HepG2 (cell line): ENCODE results near the gene BICRAL. TPM values are rescaled to one million over a fixed set of nuclear protein-coding genes. Genes with fewer than 3 reads are reported as not detected.

Source experiments
- CREB1 ChIP-seq, 2 experiments: fragments of 450-650 bp in 1 of 2; IDR thresholded peaks; 2 replicates each; pipeline ENCODE4 v1.6.1; 2016 to 2017; ENCODE audit warnings: control low read depth in 1 of 2, mild to moderate bottlenecking in 1 of 2, missing compliant biosample characterization in 1 of 2, missing genetic modification characterization in 1 of 2
- FIP1L1 ChIP-seq: fragments of 200-400 bp; formaldehyde crosslinking; IDR thresholded peaks from 2 replicates; pipeline ENCODE4 v1.6.1; 2018; ENCODE audit warnings: low read depth, mild to moderate bottlenecking, low read length, moderate library complexity, borderline replicate concordance; ENCODE audit not compliant: insufficient read depth
- IKZF1 ChIP-seq: fragments of 450-650 bp; IDR thresholded peaks from 2 replicates; pipeline ENCODE4 v1.7.1; 2016
- MAZ ChIP-seq, 2 experiments: sonication (generic) in 1 of 2; formaldehyde crosslinking in 1 of 2; IDR thresholded peaks; 2 replicates each; pipeline versions ENCODE4 v1.5.0 to v1.6.1; 2012 to 2020; ENCODE audit warnings: low read depth in 2 of 2, mild to moderate bottlenecking in 2 of 2, borderline replicate concordance in 1 of 2, improper control_type of control experiment in 1 of 2, low read length in 1 of 2, missing genetic modification reagents in 1 of 2, moderate library complexity in 1 of 2
- MEF2D ChIP-seq: sonication (generic); formaldehyde crosslinking; IDR thresholded peaks from 2 replicates; pipeline ENCODE4 v1.5.1; 2020; ENCODE audit warnings: mild to moderate bottlenecking, missing genetic modification reagents
- NAIF1 ChIP-seq: sonication (generic); formaldehyde crosslinking; IDR thresholded peaks from 2 replicates; pipeline ENCODE4 v1.5.0; 2020; ENCODE audit warnings: mild to moderate bottlenecking, missing genetic modification reagents, borderline replicate concordance
- NFE2L1 ChIP-seq: sonication (generic); formaldehyde crosslinking; IDR thresholded peaks from 2 replicates; pipeline ENCODE4 v1.4.0; 2020; ENCODE audit warnings: missing genetic modification reagents, mild to moderate bottlenecking, borderline replicate concordance
- NFKB2 ChIP-seq: sonication (generic); formaldehyde crosslinking; IDR thresholded peaks from 2 replicates; pipeline ENCODE4 v1.4.0; 2020; ENCODE audit warnings: missing genetic modification reagents, borderline replicate concordance
- SSRP1 ChIP-seq: IDR thresholded peaks from 2 replicates; pipeline ENCODE4 v1.6.1; 2016; ENCODE audit warnings: control low read depth
- U2AF2 ChIP-seq: fragments of 200-400 bp; formaldehyde crosslinking; IDR thresholded peaks from 2 replicates; pipeline ENCODE4 v1.6.1; 2017; ENCODE audit warnings: low read depth, mild to moderate bottlenecking, low read length
- ZFP1 ChIP-seq: IDR thresholded peaks from 2 replicates; pipeline ENCODE4 v1.6.1; 2016
- ZNF234 ChIP-seq: sonication (generic); formaldehyde crosslinking; conservative IDR thresholded peaks from 2 replicates; pipeline ENCODE4 v1.5.1; 2020; ENCODE audit warnings: mild to moderate bottlenecking, missing genetic modification reagents
- ZNF33B ChIP-seq: sonication (generic); formaldehyde crosslinking; IDR thresholded peaks from 2 replicates; pipeline ENCODE4 v1.5.1; 2020; ENCODE audit warnings: mild to moderate bottlenecking, missing genetic modification reagents
- ZNF367 ChIP-seq: sonication (generic); formaldehyde crosslinking; IDR thresholded peaks from 2 replicates; pipeline ENCODE4 v1.4.0; 2020; ENCODE audit warnings: missing genetic modification reagents, borderline replicate concordance
- polyA plus RNA-seq, 8 experiments: library from polyadenylated mRNA; depleted of rRNA in 3 of 8; stranded (reverse) in 7 of 8; unstranded in 1 of 8; fragments of >200 nt; fragmentation: Illumina TruSeq in 4 of 8; extraction: Trizol in 4 of 8; gene quantifications; 2 replicates each; pipeline versions ENCODE4 v1.2.1 to v1.2.3, GENCODE V29; 2011 to 2016; ENCODE audit warnings: low read depth in 4 of 8, missing spikeins in 1 of 8, mixed read lengths in 1 of 8; ENCODE audit not compliant: insufficient read depth in 1 of 8
- total RNA-seq, 5 experiments: library from RNA; depleted of rRNA; stranded (reverse); fragments of >200 nt; fragmentation: Illumina TruSeq; extraction: Trizol; gene quantifications; 2 replicates each; pipeline ENCODE4 v1.2.3, GENCODE V29; 2016; ENCODE audit warnings: low read depth in 1 of 5
- TF ChIP-seq, protein P1 (sequence below): sonication (generic); formaldehyde crosslinking; conservative IDR thresholded peaks from 2 replicates; pipeline ENCODE4 v1.4.0; 2020; ENCODE audit warnings: missing genetic modification reagents
- TF ChIP-seq, protein P2 (sequence below): sonication (generic); formaldehyde crosslinking; IDR thresholded peaks from 2 replicates; pipeline ENCODE4 v1.4.0; 2020; ENCODE audit warnings: missing genetic modification reagents
- TF ChIP-seq, protein P3 (sequence below): sonication (generic); formaldehyde crosslinking; IDR thresholded peaks from 2 replicates; pipeline ENCODE4 v1.8.0; 2022; ENCODE audit warnings: mild to moderate bottlenecking, missing genetic modification reagents, moderate library complexity
- TF ChIP-seq, protein P4 (sequence below): sonication (generic); formaldehyde crosslinking; IDR thresholded peaks from 2 replicates; pipeline ENCODE4 v1.5.1; 2020; ENCODE audit warnings: mild to moderate bottlenecking, missing genetic modification reagents, moderate library complexity

BICRAL gene
- total and polyA plus RNA-seq, 2 of the 13 experiments (the other 11 are each of a cell fraction or from before 2014, with no cell fraction given), result 5.0 to 13.5 TPM

DNA sequence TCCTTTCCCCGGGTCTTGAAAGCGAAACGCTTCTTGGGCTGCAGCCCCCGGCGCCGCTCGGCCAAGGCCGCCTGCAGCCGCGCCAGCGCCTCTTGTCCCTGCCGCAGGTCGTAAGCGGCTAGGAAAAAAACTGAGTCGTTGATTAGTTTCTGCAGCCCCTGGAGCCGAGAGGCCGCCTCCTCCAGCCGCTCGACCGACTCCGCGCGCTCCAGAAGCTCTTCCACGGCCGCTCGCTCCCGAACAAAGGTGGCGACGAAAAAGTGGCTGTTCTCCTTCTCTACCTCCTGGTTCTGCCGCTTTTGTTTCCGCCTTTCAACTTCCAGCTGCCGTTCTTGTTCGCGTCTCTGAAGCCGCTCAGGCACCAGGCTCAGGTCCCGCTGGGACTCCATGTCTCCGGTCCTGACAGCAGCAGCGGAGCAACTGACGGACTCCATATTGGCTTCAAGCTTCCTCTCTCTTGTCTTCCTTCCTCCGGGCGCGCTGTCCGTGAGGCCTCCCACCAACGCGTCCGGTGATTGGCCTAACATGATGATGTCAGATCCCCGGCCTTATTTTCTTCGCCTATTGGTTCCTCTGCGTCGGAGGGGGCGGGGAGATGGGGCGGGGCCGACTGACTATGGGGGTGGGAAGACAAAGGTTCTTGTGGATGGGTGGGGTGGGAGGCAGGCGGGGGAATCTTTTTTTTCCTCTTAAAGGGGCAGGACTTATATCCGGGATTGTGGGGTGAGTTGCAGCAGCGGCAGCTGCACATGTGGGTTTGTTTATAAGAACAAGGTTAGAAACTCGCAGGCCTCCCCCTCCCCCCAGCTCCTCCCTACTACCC lies 36.0 kb upstream of the BICRAL start, which contains the start of gene TBCC (continued):
- TF ChIP-seq NAIF1 (CRISPR knock-in tag) (no peak), NFE2L1 (CRISPR knock-in tag) (no peak), MAZ (IDR thresholded peaks at IDR 0.05; ENCODE audit: borderline replicate concordance, low read depth, low read length) (peak; percentile 72; the same call in 1 of the 2 replicates), MAZ (CRISPR knock-in tag; IDR thresholded peaks at IDR 0.05; ENCODE audit: low read depth) (no peak), MEF2D (CRISPR knock-in tag) (peak; percentile 84; the same call in 1 of the 2 replicates), SSRP1 (peak; percentile 45; the same call in 1 of the 2 replicates), ZNF367 (CRISPR knock-in tag) (0 out of 2 replicates have a peak, but pooled peaks have one; percentile 68), ZFP1 (CRISPR knock-in tag) (no peak), CREB1 (IDR thresholded peaks at IDR 0.05) (peak; percentile 83), CREB1 (CRISPR knock-in tag; IDR thresholded peaks at IDR 0.05) (peak; percentile 95), ZNF234 (no peak), ZNF33B (no peak), FIP1L1 (no peak), NFKB2 (CRISPR knock-in tag) (peak; percentile 71; the same call in 1 of the 2 replicates), U2AF2 (no peak), IKZF1 (no peak)
- TF ChIP-seq, protein P1, sequence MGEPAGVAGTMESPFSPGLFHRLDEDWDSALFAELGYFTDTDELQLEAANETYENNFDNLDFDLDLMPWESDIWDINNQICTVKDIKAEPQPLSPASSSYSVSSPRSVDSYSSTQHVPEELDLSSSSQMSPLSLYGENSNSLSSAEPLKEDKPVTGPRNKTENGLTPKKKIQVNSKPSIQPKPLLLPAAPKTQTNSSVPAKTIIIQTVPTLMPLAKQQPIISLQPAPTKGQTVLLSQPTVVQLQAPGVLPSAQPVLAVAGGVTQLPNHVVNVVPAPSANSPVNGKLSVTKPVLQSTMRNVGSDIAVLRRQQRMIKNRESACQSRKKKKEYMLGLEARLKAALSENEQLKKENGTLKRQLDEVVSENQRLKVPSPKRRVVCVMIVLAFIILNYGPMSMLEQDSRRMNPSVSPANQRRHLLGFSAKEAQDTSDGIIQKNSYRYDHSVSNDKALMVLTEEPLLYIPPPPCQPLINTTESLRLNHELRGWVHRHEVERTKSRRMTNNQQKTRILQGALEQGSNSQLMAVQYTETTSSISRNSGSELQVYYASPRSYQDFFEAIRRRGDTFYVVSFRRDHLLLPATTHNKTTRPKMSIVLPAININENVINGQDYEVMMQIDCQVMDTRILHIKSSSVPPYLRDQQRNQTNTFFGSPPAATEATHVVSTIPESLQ (CRISPR knock-in tag), result 0 out of 2 replicates have a peak, but pooled peaks have one; percentile 38
- TF ChIP-seq, protein P2, sequence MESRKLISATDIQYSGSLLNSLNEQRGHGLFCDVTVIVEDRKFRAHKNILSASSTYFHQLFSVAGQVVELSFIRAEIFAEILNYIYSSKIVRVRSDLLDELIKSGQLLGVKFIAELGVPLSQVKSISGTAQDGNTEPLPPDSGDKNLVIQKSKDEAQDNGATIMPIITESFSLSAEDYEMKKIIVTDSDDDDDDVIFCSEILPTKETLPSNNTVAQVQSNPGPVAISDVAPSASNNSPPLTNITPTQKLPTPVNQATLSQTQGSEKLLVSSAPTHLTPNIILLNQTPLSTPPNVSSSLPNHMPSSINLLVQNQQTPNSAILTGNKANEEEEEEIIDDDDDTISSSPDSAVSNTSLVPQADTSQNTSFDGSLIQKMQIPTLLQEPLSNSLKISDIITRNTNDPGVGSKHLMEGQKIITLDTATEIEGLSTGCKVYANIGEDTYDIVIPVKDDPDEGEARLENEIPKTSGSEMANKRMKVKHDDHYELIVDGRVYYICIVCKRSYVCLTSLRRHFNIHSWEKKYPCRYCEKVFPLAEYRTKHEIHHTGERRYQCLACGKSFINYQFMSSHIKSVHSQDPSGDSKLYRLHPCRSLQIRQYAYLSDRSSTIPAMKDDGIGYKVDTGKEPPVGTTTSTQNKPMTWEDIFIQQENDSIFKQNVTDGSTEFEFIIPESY (CRISPR knock-in tag), result no peak
- TF ChIP-seq, protein P3, sequence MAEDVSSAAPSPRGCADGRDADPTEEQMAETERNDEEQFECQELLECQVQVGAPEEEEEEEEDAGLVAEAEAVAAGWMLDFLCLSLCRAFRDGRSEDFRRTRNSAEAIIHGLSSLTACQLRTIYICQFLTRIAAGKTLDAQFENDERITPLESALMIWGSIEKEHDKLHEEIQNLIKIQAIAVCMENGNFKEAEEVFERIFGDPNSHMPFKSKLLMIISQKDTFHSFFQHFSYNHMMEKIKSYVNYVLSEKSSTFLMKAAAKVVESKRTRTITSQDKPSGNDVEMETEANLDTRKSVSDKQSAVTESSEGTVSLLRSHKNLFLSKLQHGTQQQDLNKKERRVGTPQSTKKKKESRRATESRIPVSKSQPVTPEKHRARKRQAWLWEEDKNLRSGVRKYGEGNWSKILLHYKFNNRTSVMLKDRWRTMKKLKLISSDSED, result no peak
- TF ChIP-seq, protein P4, sequence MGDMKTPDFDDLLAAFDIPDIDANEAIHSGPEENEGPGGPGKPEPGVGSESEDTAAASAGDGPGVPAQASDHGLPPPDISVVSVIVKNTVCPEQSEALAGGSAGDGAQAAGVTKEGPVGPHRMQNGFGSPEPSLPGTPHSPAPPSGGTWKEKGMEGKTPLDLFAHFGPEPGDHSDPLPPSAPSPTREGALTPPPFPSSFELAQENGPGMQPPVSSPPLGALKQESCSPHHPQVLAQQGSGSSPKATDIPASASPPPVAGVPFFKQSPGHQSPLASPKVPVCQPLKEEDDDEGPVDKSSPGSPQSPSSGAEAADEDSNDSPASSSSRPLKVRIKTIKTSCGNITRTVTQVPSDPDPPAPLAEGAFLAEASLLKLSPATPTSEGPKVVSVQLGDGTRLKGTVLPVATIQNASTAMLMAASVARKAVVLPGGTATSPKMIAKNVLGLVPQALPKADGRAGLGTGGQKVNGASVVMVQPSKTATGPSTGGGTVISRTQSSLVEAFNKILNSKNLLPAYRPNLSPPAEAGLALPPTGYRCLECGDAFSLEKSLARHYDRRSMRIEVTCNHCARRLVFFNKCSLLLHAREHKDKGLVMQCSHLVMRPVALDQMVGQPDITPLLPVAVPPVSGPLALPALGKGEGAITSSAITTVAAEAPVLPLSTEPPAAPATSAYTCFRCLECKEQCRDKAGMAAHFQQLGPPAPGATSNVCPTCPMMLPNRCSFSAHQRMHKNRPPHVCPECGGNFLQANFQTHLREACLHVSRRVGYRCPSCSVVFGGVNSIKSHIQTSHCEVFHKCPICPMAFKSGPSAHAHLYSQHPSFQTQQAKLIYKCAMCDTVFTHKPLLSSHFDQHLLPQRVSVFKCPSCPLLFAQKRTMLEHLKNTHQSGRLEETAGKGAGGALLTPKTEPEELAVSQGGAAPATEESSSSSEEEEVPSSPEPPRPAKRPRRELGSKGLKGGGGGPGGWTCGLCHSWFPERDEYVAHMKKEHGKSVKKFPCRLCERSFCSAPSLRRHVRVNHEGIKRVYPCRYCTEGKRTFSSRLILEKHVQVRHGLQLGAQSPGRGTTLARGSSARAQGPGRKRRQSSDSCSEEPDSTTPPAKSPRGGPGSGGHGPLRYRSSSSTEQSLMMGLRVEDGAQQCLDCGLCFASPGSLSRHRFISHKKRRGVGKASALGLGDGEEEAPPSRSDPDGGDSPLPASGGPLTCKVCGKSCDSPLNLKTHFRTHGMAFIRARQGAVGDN (CRISPR knock-in tag), result peak; percentile 66
